ENCODE data around the gene HEATR3. TPM values are rescaled to one million over a fixed set of nuclear protein-coding genes. Genes with fewer than 3 reads are reported as not detected.

HEATR3 gene
- total and polyA plus RNA-seq, 2 experiments from 2014 or later: 7.5 to 29.9 TPM

DNA sequence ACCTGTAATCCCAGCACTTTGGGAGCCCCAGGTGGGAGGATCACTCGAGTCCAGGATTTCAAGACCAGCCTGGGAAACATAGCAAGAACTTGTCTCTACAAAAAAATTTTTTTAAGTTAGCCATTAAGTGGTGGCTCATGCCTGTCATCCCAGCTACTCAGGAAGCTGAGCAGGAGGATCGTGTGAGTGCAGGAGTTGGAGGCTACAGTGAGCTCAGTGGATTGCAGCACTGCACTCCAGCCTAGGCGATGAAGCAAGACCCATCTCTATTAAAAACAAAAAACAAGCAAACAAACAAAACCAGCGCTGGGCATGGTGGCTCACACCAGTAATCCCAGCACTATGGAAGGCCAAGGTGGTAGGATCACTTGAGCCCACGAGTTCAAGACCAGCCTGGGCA lies 38.0 kb downstream of the HEATR3 start (continued):
- TF ChIP-seq, protein P1, sequence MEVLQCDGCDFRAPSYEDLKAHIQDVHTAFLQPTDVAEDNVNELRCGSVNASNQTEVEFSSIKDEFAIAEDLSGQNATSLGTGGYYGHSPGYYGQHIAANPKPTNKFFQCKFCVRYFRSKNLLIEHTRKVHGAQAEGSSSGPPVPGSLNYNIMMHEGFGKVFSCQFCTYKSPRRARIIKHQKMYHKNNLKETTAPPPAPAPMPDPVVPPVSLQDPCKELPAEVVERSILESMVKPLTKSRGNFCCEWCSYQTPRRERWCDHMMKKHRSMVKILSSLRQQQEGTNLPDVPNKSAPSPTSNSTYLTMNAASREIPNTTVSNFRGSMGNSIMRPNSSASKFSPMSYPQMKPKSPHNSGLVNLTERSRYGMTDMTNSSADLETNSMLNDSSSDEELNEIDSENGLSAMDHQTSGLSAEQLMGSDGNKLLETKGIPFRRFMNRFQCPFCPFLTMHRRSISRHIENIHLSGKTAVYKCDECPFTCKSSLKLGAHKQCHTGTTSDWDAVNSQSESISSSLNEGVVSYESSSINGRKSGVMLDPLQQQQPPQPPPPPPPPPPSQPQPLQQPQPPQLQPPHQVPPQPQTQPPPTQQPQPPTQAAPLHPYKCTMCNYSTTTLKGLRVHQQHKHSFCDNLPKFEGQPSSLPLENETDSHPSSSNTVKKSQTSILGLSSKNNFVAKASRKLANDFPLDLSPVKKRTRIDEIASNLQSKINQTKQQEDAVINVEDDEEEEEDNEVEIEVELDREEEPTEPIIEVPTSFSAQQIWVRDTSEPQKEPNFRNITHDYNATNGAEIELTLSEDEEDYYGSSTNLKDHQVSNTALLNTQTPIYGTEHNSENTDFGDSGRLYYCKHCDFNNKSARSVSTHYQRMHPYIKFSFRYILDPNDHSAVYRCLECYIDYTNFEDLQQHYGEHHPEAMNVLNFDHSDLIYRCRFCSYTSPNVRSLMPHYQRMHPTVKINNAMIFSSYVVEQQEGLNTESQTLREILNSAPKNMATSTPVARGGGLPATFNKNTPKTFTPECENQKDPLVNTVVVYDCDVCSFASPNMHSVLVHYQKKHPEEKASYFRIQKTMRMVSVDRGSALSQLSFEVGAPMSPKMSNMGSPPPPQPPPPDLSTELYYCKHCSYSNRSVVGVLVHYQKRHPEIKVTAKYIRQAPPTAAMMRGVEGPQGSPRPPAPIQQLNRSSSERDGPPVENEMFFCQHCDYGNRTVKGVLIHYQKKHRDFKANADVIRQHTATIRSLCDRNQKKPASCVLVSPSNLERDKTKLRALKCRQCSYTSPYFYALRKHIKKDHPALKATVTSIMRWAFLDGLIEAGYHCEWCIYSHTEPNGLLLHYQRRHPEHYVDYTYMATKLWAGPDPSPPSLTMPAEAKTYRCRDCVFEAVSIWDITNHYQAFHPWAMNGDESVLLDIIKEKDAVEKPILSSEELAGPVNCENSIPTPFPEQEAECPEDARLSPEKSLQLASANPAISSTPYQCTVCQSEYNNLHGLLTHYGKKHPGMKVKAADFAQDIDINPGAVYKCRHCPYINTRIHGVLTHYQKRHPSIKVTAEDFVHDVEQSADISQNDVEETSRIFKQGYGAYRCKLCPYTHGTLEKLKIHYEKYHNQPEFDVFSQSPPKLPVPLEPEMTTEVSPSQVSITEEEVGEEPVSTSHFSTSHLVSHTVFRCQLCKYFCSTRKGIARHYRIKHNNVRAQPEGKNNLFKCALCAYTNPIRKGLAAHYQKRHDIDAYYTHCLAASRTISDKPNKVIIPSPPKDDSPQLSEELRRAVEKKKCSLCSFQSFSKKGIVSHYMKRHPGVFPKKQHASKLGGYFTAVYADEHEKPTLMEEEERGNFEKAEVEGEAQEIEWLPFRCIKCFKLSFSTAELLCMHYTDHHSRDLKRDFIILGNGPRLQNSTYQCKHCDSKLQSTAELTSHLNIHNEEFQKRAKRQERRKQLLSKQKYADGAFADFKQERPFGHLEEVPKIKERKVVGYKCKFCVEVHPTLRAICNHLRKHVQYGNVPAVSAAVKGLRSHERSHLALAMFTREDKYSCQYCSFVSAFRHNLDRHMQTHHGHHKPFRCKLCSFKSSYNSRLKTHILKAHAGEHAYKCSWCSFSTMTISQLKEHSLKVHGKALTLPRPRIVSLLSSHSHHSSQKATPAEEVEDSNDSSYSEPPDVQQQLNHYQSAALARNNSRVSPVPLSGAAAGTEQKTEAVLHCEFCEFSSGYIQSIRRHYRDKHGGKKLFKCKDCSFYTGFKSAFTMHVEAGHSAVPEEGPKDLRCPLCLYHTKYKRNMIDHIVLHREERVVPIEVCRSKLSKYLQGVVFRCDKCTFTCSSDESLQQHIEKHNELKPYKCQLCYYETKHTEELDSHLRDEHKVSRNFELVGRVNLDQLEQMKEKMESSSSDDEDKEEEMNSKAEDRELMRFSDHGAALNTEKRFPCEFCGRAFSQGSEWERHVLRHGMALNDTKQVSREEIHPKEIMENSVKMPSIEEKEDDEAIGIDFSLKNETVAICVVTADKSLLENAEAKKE (CRISPR knock-in tag; IDR thresholded peaks at IDR 0.05): no peak

DNA sequence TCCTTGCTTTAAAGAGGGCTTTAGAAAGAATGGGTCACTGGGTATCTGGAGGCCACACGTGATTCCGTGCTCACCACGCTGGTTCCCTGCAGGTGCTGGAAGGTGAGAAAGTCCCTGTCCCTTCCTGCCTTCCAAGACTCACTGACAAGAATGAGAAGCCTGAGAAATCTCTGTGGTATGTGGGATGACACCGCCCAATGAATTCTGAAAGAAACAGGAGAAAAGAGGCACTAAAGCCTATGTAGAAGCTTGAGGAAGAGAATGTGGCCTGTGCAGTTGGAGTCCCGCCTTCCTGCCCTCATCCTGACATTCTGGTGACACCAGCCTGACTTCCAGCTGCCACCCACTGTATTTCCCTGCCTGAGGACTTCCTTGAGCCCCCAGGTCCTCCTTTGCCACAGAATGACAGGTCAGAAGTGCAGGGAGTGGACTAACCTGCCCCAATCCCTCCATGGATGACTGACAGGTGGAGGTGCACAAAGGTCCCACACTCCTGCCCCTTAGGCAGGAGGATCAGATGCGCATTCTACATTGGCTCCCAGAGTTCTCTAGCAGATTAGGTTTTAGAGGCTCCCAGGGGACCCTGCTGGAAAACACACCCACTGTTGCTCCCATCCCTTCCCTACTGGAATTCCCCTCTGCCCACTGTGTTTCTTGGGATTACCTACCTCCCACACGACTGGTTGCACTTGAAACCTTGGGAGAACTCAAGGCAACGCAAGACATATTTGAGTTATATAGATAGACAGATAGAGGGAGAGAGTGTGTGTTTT lies 48.8 kb downstream of the HEATR3 start:
- H3K27me3 ChIP-seq (ENCODE audit: insufficient read depth): no peaks in the 10 kb centered on the region
- H3F3A ChIP-seq (replicated peaks; ENCODE audit: low read depth): no peaks in the 10 kb centered on the region
- no peak overlapping the region for H3K4me3 ChIP-seq
- Mint-ChIP-seq H3K4me3 (no peak overlapping the region), H3K4me1 (peaks cover 5% of the 10 kb centered on the region), H3K9me3 (no peaks in the 10 kb centered on the region), H3K27me3 (ENCODE audit: insufficient read depth, low read depth, poor library complexity) (no peaks in the 10 kb centered on the region), H3K36me3 (ENCODE audit: low read depth) (no peaks in the 10 kb centered on the region), H3K27ac (no peak overlapping the region)
- TF ChIP-seq JUNB (IDR thresholded peaks at IDR 0.05; ENCODE audit: unreplicated experiment): no peak
- no peak overlapping the region for H3K4me2 ChIP-seq
- ATAC-seq: peak; percentile 35; the same call in 2 of the 3 replicates
- H3K36me3 ChIP-seq (ENCODE audit: insufficient read depth): no peaks in the 10 kb centered on the region
- H3K9me2 ChIP-seq (ENCODE audit: insufficient read depth): no peaks in the 10 kb centered on the region
- H3K4me1 ChIP-seq (ENCODE audit: insufficient read depth): peaks cover 3% of the 10 kb centered on the region; the same call in 1 of the 2 replicates
- no peak overlapping the region for H3K27ac ChIP-seq (ENCODE audit: low read depth)
- no peaks in the 10 kb centered on the region for H3K79me2 ChIP-seq (replicated peaks; ENCODE audit: insufficient read depth)
- peak; percentile 32 for DNase-seq (ENCODE audit: low spot score)
- peak overlapping the region; percentile 77; the same call in 1 of the 2 replicates for H2AFZ ChIP-seq
- H4K20me1 ChIP-seq (replicated peaks; ENCODE audit: insufficient read depth): no peaks in the 10 kb centered on the region

DNA sequence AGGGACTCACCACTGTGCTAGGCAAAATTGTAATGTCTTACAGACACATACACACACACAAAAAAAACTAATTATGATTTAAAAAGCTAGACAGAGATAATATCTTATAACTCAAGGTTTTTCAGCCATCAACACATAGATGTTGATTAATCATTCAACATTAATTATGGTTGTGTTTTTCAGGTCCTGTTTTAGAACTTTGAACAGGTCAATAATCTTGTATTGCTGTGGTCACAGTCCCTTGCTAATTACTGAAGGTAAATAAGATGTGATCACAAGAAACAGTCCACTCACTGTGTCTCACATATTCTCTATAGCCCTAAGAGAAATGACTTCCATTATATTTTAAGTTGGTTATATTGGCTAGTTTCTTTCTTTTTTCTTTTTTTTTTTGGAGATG lies 54.9 kb downstream of the HEATR3 start:
- no peaks in the 10 kb centered on the region for H3K27me3 Mint-ChIP-seq (ENCODE audit: insufficient read depth, low read depth, poor library complexity)
- H3K27ac Mint-ChIP-seq: no peak overlapping the region
- Histone ChIP-seq H3K79me2 (replicated peaks; ENCODE audit: insufficient read depth) (no peaks in the 10 kb centered on the region), H2AFZ (no peak overlapping the region), H3K4me1 (ENCODE audit: insufficient read depth) (peaks cover 8% of the 10 kb centered on the region; the same call in 1 of the 2 replicates), H3K9me2 (ENCODE audit: insufficient read depth) (no peaks in the 10 kb centered on the region), H3F3A (replicated peaks; ENCODE audit: low read depth) (no peaks in the 10 kb centered on the region), H3K4me3 (no peak overlapping the region), H3K36me3 (ENCODE audit: insufficient read depth) (no peaks in the 10 kb centered on the region), H3K27ac (ENCODE audit: low read depth) (no peak overlapping the region), H3K27me3 (ENCODE audit: insufficient read depth) (no peaks in the 10 kb centered on the region), H3K4me2 (no peak overlapping the region), H4K20me1 (replicated peaks; ENCODE audit: insufficient read depth) (no peaks in the 10 kb centered on the region)
- H3K4me1 Mint-ChIP-seq: peaks cover 8% of the 10 kb centered on the region
- H3K4me3 Mint-ChIP-seq: no peak overlapping the region
- H3K36me3 Mint-ChIP-seq (ENCODE audit: low read depth): no peaks in the 10 kb centered on the region
- DNase-seq (ENCODE audit: low spot score) (no peak), ATAC-seq (no peak)
- no peaks in the 10 kb centered on the region for H3K9me3 Mint-ChIP-seq
- TF ChIP-seq STAT1 (IDR thresholded peaks at IDR 0.05; ENCODE audit: unreplicated experiment) (no peak), NANOG (IDR thresholded peaks at IDR 0.05; ENCODE audit: borderline replicate concordance) (no peak), ZNF331 (CRISPR knock-in tag; IDR thresholded peaks at IDR 0.05; ENCODE audit: low read depth) (no peak), JUNB (IDR thresholded peaks at IDR 0.05; ENCODE audit: unreplicated experiment) (no peak), POLR2AphosphoS5 (IDR thresholded peaks at IDR 0.05; ENCODE audit: low read depth) (no peak)
